Activated naive CD8-positive, alpha-beta T cell (primary cell): ENCODE data around the gene PNP.

ENCODE experiments used
- H3K27ac Mint-ChIP-seq: one replicate; pipeline ENCODE4 v1.8.0; 2021; ENCODE audit warnings: mixed read lengths
- H3K27me3 Mint-ChIP-seq: one replicate; pipeline ENCODE4 v1.8.0; 2021; ENCODE audit warnings: mixed read lengths
- H3K36me3 Mint-ChIP-seq: one replicate; pipeline ENCODE4 v1.8.0; 2021; ENCODE audit warnings: mixed read lengths
- H3K4me1 Mint-ChIP-seq: one replicate; pipeline ENCODE4 v1.8.0; 2021; ENCODE audit warnings: low read depth, mixed read lengths
- H3K4me3 Mint-ChIP-seq: one replicate; pipeline ENCODE4 v1.8.0; 2021; ENCODE audit warnings: mild to moderate bottlenecking, mixed read lengths
- H3K9me3 Mint-ChIP-seq: one replicate; pipeline ENCODE4 v1.8.0; 2021; ENCODE audit warnings: low read depth, mixed read lengths

PNP gene

DNA sequence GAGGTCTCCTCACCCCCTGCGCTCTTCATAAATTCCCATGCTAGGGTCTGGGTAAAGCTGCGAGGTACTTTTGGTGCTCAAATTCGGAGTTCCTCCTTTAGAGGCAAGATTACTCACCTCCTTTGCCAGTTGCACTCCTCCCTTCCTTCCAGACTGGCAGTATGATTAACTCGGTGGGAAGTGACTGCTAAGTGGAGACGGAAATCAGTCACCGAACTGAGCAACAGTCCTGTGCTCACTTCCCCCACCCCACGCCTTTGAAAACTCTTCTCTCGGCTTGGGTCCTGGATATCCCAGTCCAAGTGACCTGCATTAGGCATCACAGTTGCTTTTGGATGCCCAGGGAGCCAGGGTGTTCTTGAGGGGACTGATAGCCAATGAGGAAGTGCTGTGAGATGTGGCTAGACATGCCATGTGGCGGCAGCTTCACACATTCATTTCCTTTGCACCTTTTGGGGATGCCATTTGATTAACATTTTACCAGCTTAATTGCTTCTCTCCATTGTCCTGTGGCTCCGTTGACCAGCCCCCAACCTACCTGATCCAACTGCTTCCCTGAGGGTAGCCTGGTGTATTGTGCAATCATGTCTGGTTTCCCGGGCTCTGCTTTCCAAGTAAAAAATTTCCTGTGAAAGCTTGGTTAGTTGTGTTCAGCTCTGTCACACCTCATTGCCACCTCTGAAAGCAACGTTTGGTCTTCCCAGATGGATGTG, 840 bp downstream of the PNP start:
- peaks cover 23% of the 10 kb centered on the region for H3K36me3 Mint-ChIP-seq
- H3K27me3 Mint-ChIP-seq = no peaks in the 10 kb centered on the region
- H3K4me3 Mint-ChIP-seq = peak overlapping the region; percentile 99
- H3K4me1 Mint-ChIP-seq = peaks cover 44% of the 10 kb centered on the region
- no peaks in the 10 kb centered on the region for H3K9me3 Mint-ChIP-seq
- H3K27ac Mint-ChIP-seq = peak overlapping the region; percentile 99

- Mint-ChIP-seq H3K36me3 (peaks cover 25% of the 10 kb centered on the region), H3K9me3 (no peaks in the 10 kb centered on the region), H3K27ac (peak overlapping the region; percentile 99), H3K27me3 (no peaks in the 10 kb centered on the region), H3K4me3 (peak overlapping the region; percentile 99), H3K4me1 (peaks cover 48% of the 10 kb centered on the region)
Observed at GRCh38 chr14:20470603-20470901, 1.3 kb downstream of the PNP start.

DNA sequence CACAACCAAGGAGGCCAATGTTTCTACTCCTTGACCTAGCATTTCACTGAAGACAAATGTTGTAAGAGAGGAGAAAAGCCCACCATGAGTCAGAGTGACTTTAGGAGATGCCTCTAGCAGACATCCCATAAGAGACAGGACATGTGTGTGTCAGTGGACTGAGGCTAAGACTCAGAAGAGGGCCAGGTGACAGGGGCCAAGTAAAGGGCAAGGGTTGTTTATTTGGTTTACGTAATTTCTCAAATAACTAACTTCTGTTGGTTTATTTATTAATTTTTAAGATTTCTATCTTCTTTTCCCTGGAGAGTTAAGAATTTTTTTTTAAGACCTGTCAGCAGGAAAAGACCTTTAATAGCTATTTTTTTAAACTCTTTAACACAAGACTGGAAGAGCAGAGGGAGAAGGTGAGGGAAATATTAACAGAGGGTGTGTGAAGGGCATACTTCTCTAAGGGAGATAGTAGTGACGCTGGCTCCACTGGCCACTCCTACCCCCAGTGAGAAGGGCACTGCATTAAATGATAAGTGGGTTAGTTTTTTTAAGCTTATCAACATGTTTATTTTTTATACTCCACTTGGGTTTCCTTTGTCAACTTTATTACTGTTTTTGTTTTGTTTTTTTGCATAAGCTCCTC, 3.4 kb downstream of the PNP start:
- Mint-ChIP-seq H3K4me1 (peaks cover 69% of the 10 kb centered on the region), H3K9me3 (no peaks in the 10 kb centered on the region), H3K27ac (peak overlapping the region; percentile 77), H3K36me3 (peaks cover 38% of the 10 kb centered on the region), H3K4me3 (peak overlapping the region; percentile 73), H3K27me3 (no peaks in the 10 kb centered on the region)

- Mint-ChIP-seq H3K4me3 (peak overlapping the region; percentile 71), H3K27ac (peak overlapping the region; percentile 91), H3K9me3 (no peaks in the 10 kb centered on the region), H3K4me1 (peaks cover 78% of the 10 kb centered on the region), H3K27me3 (no peaks in the 10 kb centered on the region), H3K36me3 (peaks cover 38% of the 10 kb centered on the region)
Observed at GRCh38 chr14:20476776-20477175, 7.6 kb downstream of the PNP start.

DNA sequence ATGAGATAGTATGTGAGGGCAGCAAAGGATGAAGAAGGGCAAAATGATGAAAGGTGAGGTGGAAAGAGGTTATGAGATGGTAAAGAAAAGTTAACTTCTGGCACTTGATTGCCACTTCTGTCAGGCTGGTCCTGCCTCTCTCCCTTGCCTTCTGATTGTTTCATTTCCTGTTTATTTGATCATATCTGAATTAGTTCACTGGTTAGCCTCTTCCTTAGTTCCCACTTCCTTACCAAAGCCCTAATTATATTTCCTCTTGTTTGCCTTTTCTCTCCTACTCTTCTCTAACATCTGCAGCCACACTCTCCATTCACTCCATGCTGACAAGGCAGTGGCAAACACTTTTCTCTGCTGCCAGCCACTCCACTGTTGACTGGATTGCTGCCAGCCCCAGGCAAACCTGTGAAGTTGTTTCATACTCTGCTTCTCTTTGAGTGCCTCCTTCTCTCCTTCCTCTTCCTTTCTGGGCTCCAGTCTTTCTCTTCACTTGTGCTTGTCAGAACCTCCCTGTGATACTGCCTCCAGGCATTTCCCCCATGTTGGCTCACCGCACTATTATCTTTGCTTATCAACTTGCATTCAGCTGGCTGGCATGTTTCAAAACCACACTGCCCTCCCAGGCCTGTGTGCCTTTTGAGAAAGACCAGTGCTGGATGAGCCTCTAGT, 8.1 kb downstream of the PNP start:
- Mint-ChIP-seq H3K9me3 (no peaks in the 10 kb centered on the region), H3K4me1 (peaks cover 77% of the 10 kb centered on the region), H3K27me3 (no peaks in the 10 kb centered on the region), H3K36me3 (peaks cover 34% of the 10 kb centered on the region), H3K4me3 (peak overlapping the region; percentile 71), H3K27ac (peak overlapping the region; percentile 91)

GRCh38 chr14:20478894-20479293, 9.7 kb downstream of the PNP start:
- Mint-ChIP-seq H3K27me3 (no peaks in the 10 kb centered on the region), H3K36me3 (peaks cover 29% of the 10 kb centered on the region), H3K27ac (peak overlapping the region; percentile 7), H3K4me3 (no peak overlapping the region), H3K9me3 (no peaks in the 10 kb centered on the region), H3K4me1 (peaks cover 79% of the 10 kb centered on the region)

- Mint-ChIP-seq H3K4me3 (no peak overlapping the region), H3K27me3 (no peaks in the 10 kb centered on the region), H3K36me3 (peaks cover 10% of the 10 kb centered on the region), H3K9me3 (no peaks in the 10 kb centered on the region), H3K4me1 (peaks cover 62% of the 10 kb centered on the region), H3K27ac (peak overlapping the region; percentile 75)
Observed at GRCh38 chr14:20482382-20482781, 13.2 kb downstream of the PNP start.

GRCh38 chr14:20485900-20486299, 16.7 kb downstream of the PNP start:
- Mint-ChIP-seq H3K9me3 (no peaks in the 10 kb centered on the region), H3K4me3 (no peak overlapping the region), H3K4me1 (peaks cover 70% of the 10 kb centered on the region), H3K27ac (no peak overlapping the region), H3K27me3 (no peaks in the 10 kb centered on the region), H3K36me3 (peaks cover 2% of the 10 kb centered on the region)

GRCh38 chr14:20486684-20487395, 17.6 kb downstream of the PNP start:
- Mint-ChIP-seq H3K36me3 (peaks cover 2% of the 10 kb centered on the region), H3K9me3 (no peaks in the 10 kb centered on the region), H3K4me3 (peak overlapping the region; percentile 40), H3K27ac (peak overlapping the region; percentile 24), H3K4me1 (peaks cover 71% of the 10 kb centered on the region), H3K27me3 (no peaks in the 10 kb centered on the region)

DNA sequence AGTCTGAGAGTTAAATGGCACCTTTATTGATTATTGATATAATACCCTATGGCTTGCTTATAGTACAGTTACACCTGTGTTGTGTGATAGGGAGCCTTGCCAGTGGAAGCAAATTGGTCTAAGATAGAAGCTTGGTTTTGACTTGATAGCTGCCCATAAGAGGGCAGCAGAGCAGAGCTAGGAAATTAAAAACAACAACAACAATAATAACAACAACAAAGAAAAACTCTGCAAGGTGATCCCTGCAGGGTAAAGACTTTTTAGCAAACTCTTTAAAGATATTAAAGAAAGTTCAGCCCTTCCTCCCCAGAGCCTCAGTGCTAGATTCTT, 18.2 kb downstream of the PNP start:
- peaks cover 2% of the 10 kb centered on the region for H3K36me3 Mint-ChIP-seq
- peak overlapping the region; percentile 40 for H3K4me3 Mint-ChIP-seq
- no peak overlapping the region for H3K27ac Mint-ChIP-seq
- H3K9me3 Mint-ChIP-seq = no peaks in the 10 kb centered on the region
- H3K27me3 Mint-ChIP-seq = no peaks in the 10 kb centered on the region
- H3K4me1 Mint-ChIP-seq = peaks cover 70% of the 10 kb centered on the region

DNA sequence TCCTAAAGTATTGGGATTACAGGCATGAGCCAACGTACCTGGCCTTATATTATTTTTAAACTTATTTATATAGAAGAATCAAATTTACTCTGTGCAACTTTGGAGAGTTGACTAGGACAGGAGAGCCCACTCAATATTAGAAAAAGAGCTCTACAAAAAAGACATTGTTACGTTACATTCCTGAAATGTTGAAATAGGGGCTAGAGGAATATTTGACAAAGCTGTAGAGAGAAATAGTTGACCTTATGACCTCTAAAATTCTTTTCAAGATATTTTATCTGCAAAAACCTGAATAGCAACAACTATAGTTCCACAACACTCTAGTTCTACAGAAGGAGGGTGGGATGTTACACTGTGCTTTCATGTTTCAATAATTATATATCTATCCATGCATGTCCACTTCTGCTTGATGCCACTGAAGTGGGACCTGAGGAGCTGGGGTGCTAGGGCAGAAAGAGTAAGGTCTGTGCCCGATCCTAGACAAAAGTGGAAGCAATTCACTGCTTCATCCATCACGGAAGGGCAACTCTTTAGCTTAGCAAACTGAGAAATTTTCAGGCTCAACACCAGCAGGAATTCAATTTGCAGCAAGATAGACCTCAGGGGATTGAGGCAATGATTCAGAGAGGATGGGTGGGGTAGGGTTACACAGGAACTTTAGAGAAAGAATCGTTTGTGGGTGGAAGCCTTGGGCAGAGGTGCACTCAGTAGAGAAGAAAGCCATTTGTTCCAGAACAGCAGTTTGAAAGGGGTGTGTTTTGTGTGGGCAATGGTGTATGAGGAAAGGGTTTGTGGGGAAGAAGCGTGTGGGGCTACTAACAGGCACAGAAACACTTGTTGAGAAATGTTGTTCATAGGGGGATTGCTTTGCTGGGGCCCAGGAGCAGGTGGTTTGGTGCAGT, 20.1 kb downstream of the PNP start:
- no peaks in the 10 kb centered on the region for H3K27me3 Mint-ChIP-seq
- peaks cover 64% of the 10 kb centered on the region for H3K4me1 Mint-ChIP-seq
- H3K27ac Mint-ChIP-seq = peak overlapping the region; percentile 83
- H3K9me3 Mint-ChIP-seq = no peaks in the 10 kb centered on the region
- peak overlapping the region; percentile 44 for H3K4me3 Mint-ChIP-seq
- peaks cover 2% of the 10 kb centered on the region for H3K36me3 Mint-ChIP-seq

DNA sequence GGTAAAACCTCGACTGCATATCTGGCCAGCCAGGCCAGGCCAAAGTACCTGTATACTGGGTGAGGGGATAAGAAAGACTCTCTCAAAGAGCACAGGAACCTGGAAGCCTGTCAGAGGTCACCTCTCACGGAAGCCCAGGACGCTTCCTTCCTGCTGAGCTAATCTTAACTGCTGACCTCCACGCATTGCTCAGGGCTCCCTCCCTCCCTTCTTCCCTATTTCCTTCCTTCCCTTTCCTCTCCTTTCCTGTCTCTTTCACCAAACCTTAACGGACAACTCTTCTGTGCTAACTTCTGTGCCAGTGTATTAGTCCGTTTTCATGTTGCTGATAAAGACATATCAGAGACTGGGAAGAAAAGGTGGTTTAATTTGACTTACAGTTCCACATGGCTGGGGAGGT, 21.4 kb downstream of the PNP start:
- peak overlapping the region; percentile 83 for H3K27ac Mint-ChIP-seq
- H3K27me3 Mint-ChIP-seq = no peaks in the 10 kb centered on the region
- peaks cover 69% of the 10 kb centered on the region for H3K4me1 Mint-ChIP-seq
- H3K36me3 Mint-ChIP-seq = no peaks in the 10 kb centered on the region
- no peaks in the 10 kb centered on the region for H3K9me3 Mint-ChIP-seq
- H3K4me3 Mint-ChIP-seq = peak overlapping the region; percentile 41

DNA sequence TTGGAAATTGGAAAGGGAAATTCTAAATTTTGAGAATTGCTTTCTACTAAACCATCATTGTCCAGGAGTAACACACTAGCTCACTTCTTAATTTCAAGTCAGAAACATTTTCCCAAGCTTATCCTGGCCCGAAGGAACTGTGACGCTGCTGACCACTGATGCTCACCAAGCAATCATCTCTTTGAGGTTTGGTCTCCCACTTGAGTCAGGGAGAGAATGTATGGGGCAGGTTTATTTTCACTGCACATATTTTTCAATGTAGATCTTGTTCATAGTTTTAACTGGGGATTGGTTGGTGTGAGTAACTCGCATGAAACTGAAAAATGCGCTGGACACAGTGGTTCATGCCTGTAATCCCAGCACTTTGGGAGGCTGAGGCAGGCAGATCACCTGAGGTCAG, 23.3 kb downstream of the PNP start:
- H3K36me3 Mint-ChIP-seq = no peaks in the 10 kb centered on the region
- H3K27ac Mint-ChIP-seq = no peak overlapping the region
- no peak overlapping the region for H3K4me3 Mint-ChIP-seq
- H3K9me3 Mint-ChIP-seq = no peaks in the 10 kb centered on the region
- peaks cover 63% of the 10 kb centered on the region for H3K4me1 Mint-ChIP-seq
- H3K27me3 Mint-ChIP-seq = no peaks in the 10 kb centered on the region

- no peaks in the 10 kb centered on the region for H3K36me3 Mint-ChIP-seq
- no peak overlapping the region for H3K4me3 Mint-ChIP-seq
- H3K27ac Mint-ChIP-seq = no peak overlapping the region
- H3K4me1 Mint-ChIP-seq = peaks cover 54% of the 10 kb centered on the region
- H3K9me3 Mint-ChIP-seq = no peaks in the 10 kb centered on the region
- H3K27me3 Mint-ChIP-seq = no peaks in the 10 kb centered on the region
Observed at GRCh38 chr14:20493634-20494033, 24.4 kb downstream of the PNP start.
